ENCODE measurements around the gene LBH.
"Not testable (repeated sequence)": the region's sequence is repeated elsewhere in the genome, so short reads cannot be mapped to it uniquely, and the experiment has no call there.

LBH gene

GRCh38 chr2:30265052-30266015 lies 34.0 kb downstream of the LBH start:
- H3K4me3 ChIP-seq (ENCODE audit: low read depth, low read length), result no peak overlapping the region
- DNase-seq (ENCODE audit: low read depth), result no peak
- TF ChIP-seq POLR2A (IDR thresholded peaks at IDR 0.05; ENCODE audit: extremely low read depth, insufficient read length), result no peak
- TF ChIP-seq CTCF (IDR thresholded peaks at IDR 0.05; ENCODE audit: low read depth, low read length), result no peak
- TF ChIP-seq MYC (IDR thresholded peaks at IDR 0.05; ENCODE audit: low read depth, low read length), result no peak
- TF ChIP-seq MAX (IDR thresholded peaks at IDR 0.05; ENCODE audit: low read depth, low read length), result no peak

- no peak for DNase-seq (ENCODE audit: low read depth)
- no peak for TF ChIP-seq POLR2A (IDR thresholded peaks at IDR 0.05; ENCODE audit: extremely low read depth, insufficient read length)
- no peak overlapping the region for H3K4me3 ChIP-seq (ENCODE audit: low read depth, low read length)
Measured at GRCh38 chr2:30266051-30266621, 34.8 kb downstream of the LBH start.

- TF ChIP-seq POLR2A (IDR thresholded peaks at IDR 0.05; ENCODE audit: extremely low read depth, insufficient read length) (no peak), MYC (IDR thresholded peaks at IDR 0.05; ENCODE audit: low read depth, low read length) (no peak), CTCF (IDR thresholded peaks at IDR 0.05; ENCODE audit: low read depth, low read length) (no peak), MAX (IDR thresholded peaks at IDR 0.05; ENCODE audit: low read depth, low read length) (no peak)
- no peak for DNase-seq (ENCODE audit: low read depth)
- no peak overlapping the region for H3K4me3 ChIP-seq (ENCODE audit: low read depth, low read length)
Measured at GRCh38 chr2:30266705-30267104, 35.4 kb downstream of the LBH start.

- no peak overlapping the region for H3K4me3 ChIP-seq (ENCODE audit: low read depth, low read length)
- DNase-seq (ENCODE audit: low read depth), result peak; percentile 5
- TF ChIP-seq POLR2A (IDR thresholded peaks at IDR 0.05; ENCODE audit: extremely low read depth, insufficient read length) (no peak), CTCF (IDR thresholded peaks at IDR 0.05; ENCODE audit: low read depth, low read length) (no peak), MYC (IDR thresholded peaks at IDR 0.05; ENCODE audit: low read depth, low read length) (no peak), MAX (IDR thresholded peaks at IDR 0.05; ENCODE audit: low read depth, low read length) (no peak)
Measured at GRCh38 chr2:30267161-30267975, 36.0 kb downstream of the LBH start.

GRCh38 chr2:30268296-30268871 lies 37.0 kb downstream of the LBH start:
- no peak for DNase-seq (ENCODE audit: low read depth)
- TF ChIP-seq CTCF (IDR thresholded peaks at IDR 0.05; ENCODE audit: low read depth, low read length) (no peak), MAX (IDR thresholded peaks at IDR 0.05; ENCODE audit: low read depth, low read length) (no peak), MYC (IDR thresholded peaks at IDR 0.05; ENCODE audit: low read depth, low read length) (no peak), POLR2A (IDR thresholded peaks at IDR 0.05; ENCODE audit: extremely low read depth, insufficient read length) (no peak)
- H3K4me3 ChIP-seq (ENCODE audit: low read depth, low read length), result no peak overlapping the region

- DNase-seq (ENCODE audit: low read depth); H3K4me3 ChIP-seq (ENCODE audit: low read depth, low read length): not testable (repeated sequence)
Measured at GRCh38 chr2:30269114-30269770, 37.9 kb downstream of the LBH start.
